Prostate gland (tissue), 2 donors: ENCODE results near the gene LPCAT4. TPM values are rescaled to one million over a fixed set of nuclear protein-coding genes. Genes with fewer than 3 reads are reported as not detected.

ENCODE experiments used
- DNase-seq: peaks from one replicate; pipeline ENCODE4 v3.0.0-alpha.2; 2019; ENCODE audit warnings: low spot score
- H3K27ac ChIP-seq, 2 donors: fragments of 200-600 bp; sonication (generic); 2 replicates each; pipeline ENCODE4 v1.5.1; 2017 to 2019
- H3K27me3 ChIP-seq: fragments of 200-600 bp; sonication (generic); replicated peaks from 2 replicates; pipeline ENCODE4 v1.5.1; 2019; ENCODE audit not compliant: insufficient read depth
- H3K36me3 ChIP-seq, 2 donors: fragments of 200-600 bp; sonication (generic); 1 replicate in 1 of 2; 2 replicates in 1 of 2; pipeline versions ENCODE4 v1.5.1 to v1.8.1; 2017 to 2019
- H3K4me1 ChIP-seq: fragments of 200-600 bp; sonication (generic); replicated peaks from 2 replicates; pipeline ENCODE4 v1.5.1; 2019
- H3K4me3 ChIP-seq, 2 donors: fragments of 200-600 bp; sonication (generic); 2 replicates each; pipeline ENCODE4 v1.5.1; 2017 to 2019
- H3K9me3 ChIP-seq: fragments of 200-600 bp; sonication (generic); 2 replicates; pipeline ENCODE4 v1.5.1; 2017
- POLR2A ChIP-seq: fragments of 450-650 bp; IDR thresholded peaks from one replicate; pipeline ENCODE4 v1.6.1; 2016; ENCODE audit warnings: antibody characterized with exemption, mild to moderate bottlenecking
- POLR2AphosphoS5 ChIP-seq: sonication (generic); formaldehyde crosslinking; IDR thresholded peaks from one replicate; pipeline ENCODE4 v1.6.1; 2017; ENCODE audit warnings: antibody characterized with exemption
- WGBS: methylation state at CpG from one replicate; pipeline ENCODE4 v1.1.5; 2018; 5-methylcytosine and 5-hydroxymethylcytosine counted together
- intact Hi-C: fragments of 100-400 bp; cut with DNase I; formaldehyde crosslinking; loops from one replicate; pipeline ENCODE4 v1.14.2; 2022
- total RNA-seq, 2 donors: library from RNA; depleted of rRNA; stranded (reverse); fragments of >200 nt; gene quantifications; one replicate each; pipeline ENCODE4 v1.1.0, GENCODE V29; 2016
- TF ChIP-seq, protein P1 (sequence below), 4 experiments: fragments of 200-600 bp in 2 of 4; fragments of 450-650 bp in 2 of 4; sonication (generic) in 2 of 4; IDR thresholded peaks; 1 replicate in 3 of 4; 2 replicates in 1 of 4; pipeline ENCODE4 v1.5.1; 2016 to 2019; ENCODE audit warnings: antibody characterized with exemption in 4 of 4, mild to moderate bottlenecking in 2 of 4, moderate library complexity in 2 of 4

Gene LPCAT4
- total RNA-seq, 2 donors from 2014 or later: 12.5 to 13.1 TPM

DNA sequence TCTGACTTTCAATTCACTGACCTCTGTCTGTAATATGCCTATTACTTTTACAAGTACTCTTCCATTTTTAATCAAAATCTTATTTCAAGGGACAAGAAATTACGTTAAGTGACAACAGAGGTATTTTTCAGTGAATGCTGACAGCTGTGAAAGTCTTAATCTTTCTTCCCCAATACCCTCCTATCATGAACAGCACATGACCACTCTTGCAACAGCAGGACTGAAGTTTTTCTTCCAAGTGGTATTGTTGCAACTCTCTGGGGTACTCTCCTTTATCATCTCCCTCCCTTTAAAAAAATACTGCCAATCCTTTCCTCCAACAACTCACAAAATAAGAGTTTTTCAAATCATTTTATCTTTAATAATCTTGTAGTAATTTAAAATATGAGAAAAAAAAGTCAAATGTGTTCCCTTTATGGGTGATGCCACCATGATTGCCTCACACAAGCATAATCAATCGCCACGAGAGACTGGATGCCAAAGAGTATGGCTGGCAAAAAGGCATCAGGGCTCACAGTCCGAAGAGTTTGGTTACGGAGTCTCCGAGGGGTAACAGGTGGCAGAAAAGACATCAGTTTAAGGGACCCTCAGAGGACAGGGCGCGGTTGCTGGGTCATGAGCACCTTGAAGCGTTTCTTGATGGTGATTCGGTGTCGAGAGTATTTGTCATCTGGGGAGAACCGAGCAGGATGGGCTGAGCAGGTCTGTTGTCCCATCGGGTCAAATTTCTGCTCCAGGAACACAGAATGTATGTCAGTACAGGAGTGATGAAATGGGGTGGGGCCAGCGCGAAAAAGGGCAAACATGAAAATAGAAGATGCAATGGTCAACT, 25.4 kb downstream of the LPCAT4 start:
- 93% methylated on average over 15 of the region's 15 CpGs for whole genome bisulfite sequencing
- no peaks in the 10 kb centered on the region for H3K9me3 ChIP-seq
- TF ChIP-seq, protein P1, sequence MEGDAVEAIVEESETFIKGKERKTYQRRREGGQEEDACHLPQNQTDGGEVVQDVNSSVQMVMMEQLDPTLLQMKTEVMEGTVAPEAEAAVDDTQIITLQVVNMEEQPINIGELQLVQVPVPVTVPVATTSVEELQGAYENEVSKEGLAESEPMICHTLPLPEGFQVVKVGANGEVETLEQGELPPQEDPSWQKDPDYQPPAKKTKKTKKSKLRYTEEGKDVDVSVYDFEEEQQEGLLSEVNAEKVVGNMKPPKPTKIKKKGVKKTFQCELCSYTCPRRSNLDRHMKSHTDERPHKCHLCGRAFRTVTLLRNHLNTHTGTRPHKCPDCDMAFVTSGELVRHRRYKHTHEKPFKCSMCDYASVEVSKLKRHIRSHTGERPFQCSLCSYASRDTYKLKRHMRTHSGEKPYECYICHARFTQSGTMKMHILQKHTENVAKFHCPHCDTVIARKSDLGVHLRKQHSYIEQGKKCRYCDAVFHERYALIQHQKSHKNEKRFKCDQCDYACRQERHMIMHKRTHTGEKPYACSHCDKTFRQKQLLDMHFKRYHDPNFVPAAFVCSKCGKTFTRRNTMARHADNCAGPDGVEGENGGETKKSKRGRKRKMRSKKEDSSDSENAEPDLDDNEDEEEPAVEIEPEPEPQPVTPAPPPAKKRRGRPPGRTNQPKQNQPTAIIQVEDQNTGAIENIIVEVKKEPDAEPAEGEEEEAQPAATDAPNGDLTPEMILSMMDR (IDR thresholded peaks at IDR 0.05): no peak
- TF ChIP-seq POLR2A: no peak
- TF ChIP-seq POLR2AphosphoS5: no peak
- peak overlapping the region in 1 of 2 donors; percentile 58 for H3K4me3 ChIP-seq
- H3K36me3 ChIP-seq: no peaks in the 10 kb centered on the region
- no peak overlapping the region for H3K27ac ChIP-seq
- DNase-seq: no peak
- H3K4me1 ChIP-seq: peaks cover 5% of the 10 kb centered on the region
- H3K27me3 ChIP-seq: no peaks in the 10 kb centered on the region
- intact Hi-C loops: no loop called here

DNA sequence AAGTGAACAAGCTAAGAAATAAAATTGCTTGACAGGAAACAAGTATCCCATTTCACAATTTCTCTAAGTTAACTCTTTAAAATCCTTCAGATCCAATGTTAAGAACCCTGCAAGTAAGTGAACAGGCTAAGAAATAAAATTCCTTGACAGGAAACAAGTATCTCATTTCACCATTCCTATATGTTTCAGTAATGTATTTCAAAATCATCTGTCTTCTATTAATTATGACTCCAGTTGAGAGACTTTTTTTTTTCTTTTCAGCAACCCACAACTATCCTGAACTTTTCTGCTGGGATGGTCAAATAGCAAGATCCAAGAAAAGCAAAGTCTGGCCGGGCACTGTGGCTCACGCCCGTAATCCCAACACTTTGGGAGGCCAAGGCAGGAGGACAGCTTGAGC, 27.1 kb downstream of the LPCAT4 start:
- WGBS: 95% methylated on average over 3 of the region's 3 CpGs
- intact Hi-C loops: loop anchor here (5.0 kb wide), 1 partner anchor 97 kb away; the partner anchor contains the start of gene GOLGA8A

DNA sequence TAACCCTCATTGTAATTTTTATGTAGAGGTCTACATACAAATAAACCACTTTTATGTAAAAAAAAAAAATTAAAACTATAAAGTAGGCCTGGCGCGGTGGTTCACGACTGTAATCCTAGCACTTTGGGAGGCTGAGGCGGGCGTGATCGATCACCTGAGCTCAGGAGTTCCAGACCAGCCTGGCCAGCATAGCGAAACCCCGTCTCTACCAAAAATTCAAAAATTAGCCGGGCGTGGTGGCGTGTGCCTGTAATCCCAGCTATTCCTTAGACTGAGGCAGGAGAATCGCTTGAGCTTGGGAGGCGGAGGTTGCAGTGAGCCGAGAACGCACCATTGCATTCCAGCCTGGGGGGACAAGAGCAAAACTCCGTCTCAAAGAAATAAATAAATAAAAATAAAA, 28.6 kb downstream of the LPCAT4 start:
- intact Hi-C loops: loop anchor here (5.0 kb wide), 1 partner anchor 99 kb away; the partner anchor contains the start of gene GOLGA8A
- TF ChIP-seq, protein P1 (IDR thresholded peaks at IDR 0.05): no peak
- TF ChIP-seq POLR2AphosphoS5: no peak
- TF ChIP-seq POLR2A: no peak
- Histone ChIP-seq H3K27me3 (no peaks in the 10 kb centered on the region), H3K9me3 (no peaks in the 10 kb centered on the region), H3K27ac (peak overlapping the region; percentile 79 to 84), H3K4me3 (peak overlapping the region; percentile 75 to 90), H3K4me1 (peaks cover 5% of the 10 kb centered on the region), H3K36me3 (no peaks in the 10 kb centered on the region)
- WGBS: 74% methylated on average over 16 of the region's 16 CpGs
- DNase-seq: no peak

More for the DNA sequence above, 27.1 kb downstream of the LPCAT4 start:
- Histone ChIP-seq H3K4me3 (no peak overlapping the region), H3K4me1 (peaks cover 5% of the 10 kb centered on the region), H3K27ac (no peak overlapping the region), H3K27me3 (no peaks in the 10 kb centered on the region), H3K36me3 (no peaks in the 10 kb centered on the region), H3K9me3 (no peaks in the 10 kb centered on the region)
- no peak for DNase-seq
- TF ChIP-seq, protein P1 (IDR thresholded peaks at IDR 0.05): no peak
- TF ChIP-seq POLR2A (no peak), POLR2AphosphoS5 (no peak)

DNA sequence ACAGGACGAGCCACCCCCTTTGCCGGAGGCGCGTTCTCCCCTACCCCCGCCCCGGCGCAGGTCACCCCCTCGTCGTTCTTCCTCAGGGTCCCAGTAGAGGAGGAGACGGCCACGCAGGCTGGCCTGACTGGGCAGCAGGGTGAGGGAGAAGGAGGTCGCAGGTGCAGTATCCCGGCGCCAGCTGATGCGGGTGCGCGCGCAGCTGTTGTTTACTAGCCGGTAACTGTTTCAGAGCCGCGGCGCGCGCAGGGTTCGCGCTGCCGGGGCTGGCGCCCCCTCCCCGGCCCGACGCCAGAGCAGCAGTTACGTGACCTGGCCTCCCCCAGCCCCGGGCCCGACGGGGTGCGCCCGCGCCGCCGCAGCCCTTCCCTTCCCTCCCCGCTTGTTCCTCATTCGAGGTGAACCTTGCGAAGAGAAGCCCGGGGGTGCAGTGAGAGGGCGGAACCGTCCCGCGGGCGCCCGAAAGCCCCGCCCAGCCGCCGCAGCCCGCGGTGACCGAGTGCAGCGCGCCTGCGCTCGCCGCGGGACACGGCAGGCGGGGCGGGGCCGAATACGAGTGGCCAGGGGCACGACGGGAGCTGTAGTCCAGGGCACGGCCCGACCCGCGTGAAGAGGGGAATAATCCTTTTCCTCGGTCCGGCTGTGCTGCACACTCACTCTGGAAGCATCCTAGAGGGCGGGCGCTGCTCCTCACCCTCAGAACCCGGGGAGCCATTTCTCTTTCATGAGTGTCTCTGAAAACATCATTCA, 29.3 kb downstream of the LPCAT4 start, which contains the start of gene SLC12A6:
Gene SLC12A6, minus strand, starts transcription at position 225 of the 750 bp plus-strand sequence. CDS start 1,101 bp downstream, outside the sequence.
- Histone ChIP-seq H3K4me1 (peaks cover 5% of the 10 kb centered on the region), H3K27ac (peak within 1 kb of the TSS; percentile 79 to 84), H3K9me3 (no peaks in the 10 kb centered on the region), H3K36me3 (no peaks in the 10 kb centered on the region), H3K4me3 (peak within 1 kb of the TSS; percentile 75 to 90), H3K27me3 (no peaks in the 10 kb centered on the region)
- peak; percentile 78 for TF ChIP-seq POLR2A
- TF ChIP-seq, protein P1 (IDR thresholded peaks at IDR 0.05): peak in 2 of 4 experiments; percentile 12 to 35
- TF ChIP-seq POLR2AphosphoS5: peak; percentile 27
- intact Hi-C loops: loop anchor here (5.0 kb wide), 1 partner anchor 100 kb away; the partner anchor contains the start of gene GOLGA8A
- WGBS: 2% methylated on average over 56 of the region's 78 CpGs
- DNase-seq: peak; percentile 82
